Endothelial cell of umbilical vein (primary cell): ENCODE data around the gene PLCXD3. TPM values are rescaled to one million over a fixed set of nuclear protein-coding genes. Genes with fewer than 3 reads are reported as not detected.

Source experiments
- BruUV-seq: library from RNA; stranded (reverse); fragments of 400-500 nt; replicated peaks from 2 replicates; lab custom pipeline; 2021; lab: Mats Ljungman, UMichigan
- CTCF ChIA-PET: fragments of 300-600, 350-600 bp; sonication (Branson Sonifier 250); formaldehyde crosslinking; loops from one replicate; lab custom pipeline; 2021; ENCODE audit warnings: antibody characterized with exemption, inconsistent platforms; lab: Charles Lee
- POLR2A ChIA-PET: fragments of 300-600, 350-600 bp; sonication (Branson Sonifier 250); formaldehyde crosslinking; loops from one replicate; lab custom pipeline; 2021; ENCODE audit warnings: antibody characterized with exemption, inconsistent platforms; lab: Charles Lee
- DNase-seq: peaks from one replicate; pipeline ENCODE4 v3.0.0-alpha.2; 2011; ENCODE audit warnings: low read depth, low spot score
- FAIRE-seq: peaks from 2 replicates; lab custom pipeline; 2011; peaks lifted over from hg19 to GRCh38; lab: Jason Lieb, UNC
- H2AFZ ChIP-seq: 2 replicates; pipeline ENCODE4 v1.6.0; 2012; ENCODE audit warnings: low read depth, low read length, control low read depth, inconsistent platforms
- H3K27ac ChIP-seq: 2 replicates; pipeline ENCODE4 v1.5.1; 2011; ENCODE audit warnings: low read depth, mild to moderate bottlenecking, control low read depth, low read length, moderate library complexity; ENCODE audit not compliant: insufficient read depth
- H3K27me3 ChIP-seq, 2 experiments: 2 replicates each; pipeline versions ENCODE4 v1.6.0 to v1.6.1; 2011; ENCODE audit warnings: low read length in 2 of 2, mixed read lengths in 1 of 2; ENCODE audit not compliant: control insufficient read depth in 2 of 2, insufficient read depth in 2 of 2
- H3K36me3 ChIP-seq, 2 experiments: 2 replicates in 1 of 2; 3 replicates in 1 of 2; pipeline ENCODE4 v1.5.1; 2011; ENCODE audit warnings: low read length in 2 of 2, mild to moderate bottlenecking in 1 of 2, moderate library complexity in 1 of 2; ENCODE audit not compliant: control insufficient read depth in 2 of 2, insufficient read depth in 2 of 2; ENCODE audit errors: extremely low read depth in 1 of 2
- H3K4me1 ChIP-seq: 3 replicates; pipeline ENCODE4 v1.5.1; 2011; ENCODE audit warnings: mild to moderate bottlenecking, low read length; ENCODE audit not compliant: control insufficient read depth, insufficient read depth; ENCODE audit errors: extremely low read depth
- H3K4me2 ChIP-seq: 2 replicates; pipeline ENCODE4 v1.6.1; 2011; ENCODE audit warnings: low read length, control low read depth, mixed read lengths; ENCODE audit not compliant: insufficient read depth
- H3K4me3 ChIP-seq, 3 experiments: fragments of 200-600 bp in 1 of 3; sonication (generic), shearing (Covaris generic) in 1 of 3; replicated peaks in 1 of 3; 2 replicates each; pipeline ENCODE4 v1.5.1; 2011 to 2016; ENCODE audit warnings: control low read depth in 3 of 3, low read length in 3 of 3, mild to moderate bottlenecking in 2 of 3, inconsistent platforms in 1 of 3, low read depth in 1 of 3, moderate library complexity in 1 of 3; ENCODE audit not compliant: insufficient read depth in 1 of 3
- H3K79me2 ChIP-seq: 2 replicates; pipeline ENCODE4 v1.6.0; 2012; ENCODE audit warnings: low read length, inconsistent platforms; ENCODE audit not compliant: control insufficient read depth, insufficient read depth
- H3K9ac ChIP-seq: replicated peaks from 2 replicates; pipeline ENCODE3; 2011; ENCODE audit warnings: low read length, control low read depth; ENCODE audit not compliant: insufficient read depth; ENCODE audit errors: extremely low read depth
- H3K9me1 ChIP-seq: replicated peaks from 3 replicates; pipeline ENCODE4 v1.6.0; 2011; ENCODE audit warnings: mild to moderate bottlenecking, low read length; ENCODE audit not compliant: control insufficient read depth, insufficient read depth; ENCODE audit errors: extremely low read depth
- H3K9me3 ChIP-seq: replicated peaks from 2 replicates; pipeline ENCODE4 v1.5.1; 2012; ENCODE audit warnings: low read length, inconsistent platforms; ENCODE audit not compliant: control insufficient read depth, insufficient read depth
- H4K20me1 ChIP-seq: replicated peaks from 2 replicates; pipeline ENCODE3; 2011; ENCODE audit warnings: mild to moderate bottlenecking, low read length; ENCODE audit not compliant: control insufficient read depth, insufficient read depth; ENCODE audit errors: extremely low read depth
- GATA2 ChIP-seq: IDR thresholded peaks from 2 replicates; pipeline ENCODE4 v1.7.0; 2011; ENCODE audit warnings: low read depth, mild to moderate bottlenecking, moderate library complexity, mixed read lengths, low read length; ENCODE audit not compliant: insufficient read length, insufficient read depth
- MYC ChIP-seq: IDR thresholded peaks from one replicate; pipeline ENCODE4 v1.6.1; 2011; ENCODE audit warnings: mild to moderate bottlenecking, low read depth, low read length
- POLR2A ChIP-seq: IDR thresholded peaks from 2 replicates; pipeline ENCODE4 v1.6.1; 2012; ENCODE audit warnings: low read depth, mild to moderate bottlenecking, control low read depth, low read length
- POLR2AphosphoS5 ChIP-seq: IDR thresholded peaks from 2 replicates; pipeline ENCODE4 v1.6.1; 2012; ENCODE audit warnings: low read depth, mild to moderate bottlenecking, control low read depth, low read length, moderate library complexity; ENCODE audit not compliant: insufficient read depth
- dilution Hi-C: fragments of 300-500 bp; cut with MboI; formaldehyde crosslinking; loops from one replicate; pipeline ENCODE4 v1.15.0; 2019; ENCODE audit warnings: low sequenced_read_pairs; ENCODE audit not compliant: extremely low pct_ligation_motif_present
- intact Hi-C: fragments of 100-400 bp; cut with micrococcal nuclease; formaldehyde crosslinking; loops from one replicate; pipeline ENCODE4 v1.10.0; 2022
- polyA plus RNA-seq, 4 experiments: library from polyadenylated mRNA; depleted of rRNA in 3 of 4; stranded (reverse) in 3 of 4; unstranded in 1 of 4; fragments of >200 nt; gene quantifications; 2 replicates each; pipeline versions ENCODE4 v1.2.1 to v1.2.3, GENCODE V29; 2011 to 2012; ENCODE audit warnings: missing spikeins in 1 of 4
- total RNA-seq: library from RNA; stranded (reverse); gene quantifications from 2 replicates; pipeline ENCODE4 v1.2.3, GENCODE V29; 2021
- TF ChIP-seq, protein P1 (sequence below): IDR thresholded peaks from 2 replicates; pipeline ENCODE4 v1.6.1; 2011; ENCODE audit not compliant: insufficient read depth, insufficient read length

PLCXD3 gene
- total and polyA plus RNA-seq, 2 donors (not counting 3 experiments of a cell fraction or from before 2014, with no cell fraction given) = not detected

- ChIA-PET CTCF (no interaction called here), POLR2A (no interaction called here)
- Histone ChIP-seq H3K4me2 (no peak overlapping the region), H3K27me3 (no peaks in the 10 kb centered on the region), H3K9me3 (no peaks in the 10 kb centered on the region), H4K20me1 (no peaks in the 10 kb centered on the region), H3K9ac (no peak overlapping the region), H3K4me1 (no peaks in the 10 kb centered on the region), H2AFZ (no peak overlapping the region), H3K36me3 (no peaks in the 10 kb centered on the region), H3K27ac (no peak overlapping the region), H3K79me2 (no peaks in the 10 kb centered on the region), H3K4me3 (no peak overlapping the region), H3K9me1 (no peaks in the 10 kb centered on the region)
- intact Hi-C loops (no loop called here), dilution Hi-C loops (no loop called here)
- no TSS peak for BruUV-seq
- DNase-seq (no peak), FAIRE-seq (no peak)
- TF ChIP-seq MYC = no peak
- TF ChIP-seq, protein P1, sequence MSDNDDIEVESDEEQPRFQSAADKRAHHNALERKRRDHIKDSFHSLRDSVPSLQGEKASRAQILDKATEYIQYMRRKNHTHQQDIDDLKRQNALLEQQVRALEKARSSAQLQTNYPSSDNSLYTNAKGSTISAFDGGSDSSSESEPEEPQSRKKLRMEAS = no peak
- TF ChIP-seq POLR2AphosphoS5 = no peak
- TF ChIP-seq GATA2 = no peak
- no peak for TF ChIP-seq POLR2A
These were observed 89.8 kb downstream of the PLCXD3 start for GRCh38 chr5:41420492-41421067.

DNA sequence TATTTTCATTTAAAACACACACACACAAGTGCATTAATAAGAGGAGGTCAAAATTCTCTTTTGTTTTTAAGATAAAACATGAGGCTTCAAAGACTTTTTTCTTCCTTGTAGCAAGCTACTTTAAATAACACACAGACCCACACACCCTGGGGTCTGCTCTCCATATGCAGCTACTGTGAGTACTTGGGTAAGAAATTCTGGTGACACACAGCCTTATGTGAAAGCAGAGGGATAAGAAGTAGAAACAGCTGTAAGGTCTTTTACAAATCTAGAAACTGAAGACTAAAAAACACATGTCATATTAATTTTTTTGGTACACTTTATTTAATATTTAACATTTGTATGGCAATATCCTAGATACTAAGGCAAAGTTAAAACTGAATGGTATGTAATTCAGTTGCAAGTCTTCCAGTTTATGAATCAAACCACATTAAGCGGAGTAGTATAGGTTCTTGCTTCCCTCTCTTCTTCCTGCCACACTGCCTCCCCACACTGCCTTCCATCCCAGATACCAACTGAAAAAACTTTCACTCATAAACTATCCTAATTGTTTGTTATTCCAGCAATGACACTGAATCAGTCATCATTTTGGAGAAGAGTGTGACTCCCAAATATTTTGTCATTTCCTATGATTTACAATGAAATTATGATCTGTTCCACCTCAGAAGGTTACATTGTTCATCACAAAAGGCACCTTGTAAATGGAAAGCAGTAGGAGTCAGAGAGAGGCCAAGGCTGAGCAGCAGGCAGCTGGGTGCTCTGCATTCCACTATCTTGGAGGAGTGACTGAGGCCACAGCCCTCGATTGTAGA lies 92.0 kb downstream of the PLCXD3 start:
- Histone ChIP-seq H3K79me2 (no peaks in the 10 kb centered on the region), H3K4me1 (no peaks in the 10 kb centered on the region), H3K36me3 (no peaks in the 10 kb centered on the region), H4K20me1 (no peaks in the 10 kb centered on the region), H3K27me3 (no peaks in the 10 kb centered on the region), H3K4me2 (no peak overlapping the region), H3K27ac (no peak overlapping the region), H2AFZ (no peak overlapping the region), H3K4me3 (no peak overlapping the region), H3K9ac (no peak overlapping the region), H3K9me1 (no peaks in the 10 kb centered on the region), H3K9me3 (no peaks in the 10 kb centered on the region)
- BruUV-seq = no TSS peak
- dilution Hi-C loops (no loop called here), intact Hi-C loops (no loop called here)
- no peak for TF ChIP-seq POLR2AphosphoS5
- CTCF ChIA-PET = no interaction called here
- POLR2A ChIA-PET = no interaction called here
- FAIRE-seq (no peak), DNase-seq (no peak)
